PC-3 (cell line): ENCODE results near the gene HMCN2. TPM values are rescaled to one million over a fixed set of nuclear protein-coding genes. Genes with fewer than 3 reads are reported as not detected.

Source experiments
- ATAC-seq: fragments of 200-7000 bp; cut with Tn5 transposase; 2 replicates; pipeline ENCODE4 v1.9.1; 2020; ENCODE audit warnings: mild to moderate bottlenecking, moderate library complexity
- BruUV-seq: library from RNA; stranded (reverse); fragments of 400-500 nt; replicated peaks from 2 replicates; lab custom pipeline; 2021; lab: Mats Ljungman, UMichigan
- CTCF ChIA-PET: fragments of 300-600 bp; sonication (Branson Sonifier 250); formaldehyde crosslinking; loops from one replicate; lab custom pipeline; 2022; ENCODE audit warnings: antibody characterized with exemption; lab: Charles Lee
- POLR2A ChIA-PET: fragments of 300-600 bp; sonication (Branson Sonifier 250); formaldehyde crosslinking; loops from one replicate; lab custom pipeline; 2022; ENCODE audit warnings: antibody characterized with exemption; ENCODE audit not compliant: unreplicated experiment; lab: Charles Lee
- DNase-seq: peaks from one replicate; pipeline ENCODE4 v3.0.0-alpha.2; 2015
- H2AFZ ChIP-seq: fragments of 300-600 bp; sonication (generic); 2 replicates; pipeline ENCODE4 v1.6.0; 2016; ENCODE audit warnings: antibody characterized with exemption, low read length
- H3F3A ChIP-seq: fragments of 300-600 bp; sonication (generic); one replicate; pipeline ENCODE4 v1.6.0; 2017; ENCODE audit warnings: antibody characterized with exemption, low read length, control low read depth, mild to moderate bottlenecking; ENCODE audit not compliant: unreplicated experiment
- H3K27ac ChIP-seq: fragments of 300-600 bp; sonication (generic); 2 replicates; pipeline ENCODE4 v1.5.1; 2016; ENCODE audit warnings: mild to moderate bottlenecking, low read length
- H3K27me3 ChIP-seq: fragments of 300-600 bp; sonication (generic); 2 replicates; pipeline ENCODE4 v1.6.1; 2016; ENCODE audit warnings: low read length, mixed read lengths
- H3K36me3 ChIP-seq: fragments of 300-600 bp; sonication (generic); 2 replicates; pipeline ENCODE4 v1.6.1; 2016; ENCODE audit warnings: low read depth, mixed run types, low read length, mixed read lengths
- H3K4me1 ChIP-seq: fragments of 300-600 bp; sonication (generic); 2 replicates; pipeline ENCODE4 v1.5.1; 2016; ENCODE audit warnings: low read length; ENCODE audit not compliant: insufficient read depth
- H3K4me2 ChIP-seq: fragments of 300-600 bp; sonication (generic); 2 replicates; pipeline ENCODE4 v1.6.0; 2016; ENCODE audit warnings: low read length
- H3K4me3 ChIP-seq: fragments of 300-600 bp; sonication (generic); 2 replicates; pipeline ENCODE4 v1.5.1; 2016; ENCODE audit warnings: mild to moderate bottlenecking, low read length, mixed read lengths
- H3K79me2 ChIP-seq: fragments of 300-600 bp; sonication (generic); 2 replicates; pipeline ENCODE4 v1.6.1; 2017; ENCODE audit warnings: low read length, mixed read lengths
- H3K9ac ChIP-seq: fragments of 300-600 bp; sonication (generic); 2 replicates; pipeline ENCODE4 v1.6.0; 2016; ENCODE audit warnings: mild to moderate bottlenecking, low read length
- H3K9me2 ChIP-seq: fragments of 300-600 bp; sonication (generic); replicated peaks from 2 replicates; pipeline ENCODE4 v1.6.1; 2016; ENCODE audit warnings: mixed run types, low read length, mixed read lengths
- H3K9me3 ChIP-seq: fragments of 300-600 bp; sonication (generic); 2 replicates; pipeline ENCODE4 v1.6.1; 2016; ENCODE audit warnings: low read length, mixed read lengths
- H4K20me1 ChIP-seq: fragments of 300-600 bp; sonication (generic); 2 replicates; pipeline ENCODE4 v1.6.1; 2016; ENCODE audit warnings: low read length, mixed read lengths
- EZH2 ChIP-seq: fragments of 300-600 bp; sonication (generic); IDR thresholded peaks from one replicate; pipeline ENCODE4 v1.6.1; 2017; ENCODE audit warnings: antibody characterized with exemption, mild to moderate bottlenecking, low read length; ENCODE audit not compliant: unreplicated experiment
- EZH2phosphoT487 ChIP-seq: fragments of 300-600 bp; sonication (generic); IDR thresholded peaks from 2 replicates; pipeline ENCODE4 v1.6.1; 2018; ENCODE audit warnings: mild to moderate bottlenecking, antibody characterized with exemption, low read length, borderline replicate concordance
- intact Hi-C: fragments of 100-400 bp; cut with micrococcal nuclease; formaldehyde crosslinking; loops from 2 replicates; pipeline ENCODE4 v1.9.0; 2023
- total RNA-seq: library from RNA; depleted of rRNA; stranded (reverse); fragments of >200 nt; gene quantifications from 2 replicates; pipeline ENCODE4 v1.2.3, GENCODE V29; 2014
- TF ChIP-seq, protein P1 (sequence below): fragments of 300-600 bp; sonication (generic); conservative IDR thresholded peaks from 2 replicates; pipeline ENCODE4 v1.5.1; 2017; ENCODE audit warnings: antibody characterized with exemption, low read depth, mild to moderate bottlenecking, low read length

The HMCN2 gene
- total RNA-seq, 1 experiment from 2014 or later = 0.11 TPM

DNA sequence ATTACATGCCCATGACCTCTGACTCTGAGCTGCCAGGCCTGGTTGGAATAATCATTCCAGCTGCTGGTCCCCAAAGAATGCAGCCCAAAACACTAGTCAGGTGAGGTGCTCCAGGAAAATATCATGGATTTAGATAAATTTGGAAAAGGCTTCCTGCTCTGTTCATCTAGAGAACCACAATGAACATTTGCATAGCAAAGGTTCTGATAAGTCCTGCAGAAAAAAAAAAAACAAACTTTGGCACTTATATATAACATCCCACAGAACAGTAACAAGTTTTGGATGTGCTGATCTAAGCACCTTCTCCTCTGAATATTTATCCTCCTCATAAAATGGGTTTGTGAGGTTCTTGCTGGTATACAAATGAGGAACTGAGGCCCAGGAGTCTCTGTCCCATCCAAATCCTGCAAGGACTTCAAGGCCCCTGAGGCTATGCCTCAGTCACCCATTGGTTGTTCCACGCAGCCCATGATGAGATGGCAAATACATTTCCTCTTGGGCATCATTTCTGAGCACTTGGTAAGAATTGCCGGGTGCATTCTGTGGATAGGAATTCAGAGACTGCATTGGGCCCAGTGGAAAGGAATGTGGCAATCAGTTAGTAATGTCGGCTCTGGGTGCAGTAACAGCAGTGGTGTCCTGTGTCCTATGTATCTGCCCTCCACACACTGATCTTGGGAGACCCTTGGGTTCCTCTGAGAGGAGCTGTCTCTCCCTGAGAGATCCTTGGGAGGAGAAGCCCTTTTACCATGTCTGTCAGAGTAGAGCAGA is 105.8 kb downstream of the HMCN2 start:
- H3K27ac ChIP-seq = no peak overlapping the region
- H3K79me2 ChIP-seq = no peaks in the 10 kb centered on the region
- H3K9me3 ChIP-seq = no peaks in the 10 kb centered on the region
- H3K4me3 ChIP-seq = no peak overlapping the region
- no peaks in the 10 kb centered on the region for H3K9me2 ChIP-seq
- H3K27me3 ChIP-seq = no peaks in the 10 kb centered on the region
- H4K20me1 ChIP-seq = no peaks in the 10 kb centered on the region
- TF ChIP-seq, protein P1, sequence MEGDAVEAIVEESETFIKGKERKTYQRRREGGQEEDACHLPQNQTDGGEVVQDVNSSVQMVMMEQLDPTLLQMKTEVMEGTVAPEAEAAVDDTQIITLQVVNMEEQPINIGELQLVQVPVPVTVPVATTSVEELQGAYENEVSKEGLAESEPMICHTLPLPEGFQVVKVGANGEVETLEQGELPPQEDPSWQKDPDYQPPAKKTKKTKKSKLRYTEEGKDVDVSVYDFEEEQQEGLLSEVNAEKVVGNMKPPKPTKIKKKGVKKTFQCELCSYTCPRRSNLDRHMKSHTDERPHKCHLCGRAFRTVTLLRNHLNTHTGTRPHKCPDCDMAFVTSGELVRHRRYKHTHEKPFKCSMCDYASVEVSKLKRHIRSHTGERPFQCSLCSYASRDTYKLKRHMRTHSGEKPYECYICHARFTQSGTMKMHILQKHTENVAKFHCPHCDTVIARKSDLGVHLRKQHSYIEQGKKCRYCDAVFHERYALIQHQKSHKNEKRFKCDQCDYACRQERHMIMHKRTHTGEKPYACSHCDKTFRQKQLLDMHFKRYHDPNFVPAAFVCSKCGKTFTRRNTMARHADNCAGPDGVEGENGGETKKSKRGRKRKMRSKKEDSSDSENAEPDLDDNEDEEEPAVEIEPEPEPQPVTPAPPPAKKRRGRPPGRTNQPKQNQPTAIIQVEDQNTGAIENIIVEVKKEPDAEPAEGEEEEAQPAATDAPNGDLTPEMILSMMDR = no peak
- TF ChIP-seq EZH2 = no peak
- no peak for TF ChIP-seq EZH2phosphoT487
- ATAC-seq (no peak), DNase-seq (no peak)
- no peak overlapping the region for H3K9ac ChIP-seq
- intact Hi-C loops = no loop called here
- no peaks in the 10 kb centered on the region for H3K36me3 ChIP-seq
- no peak overlapping the region for H3K4me2 ChIP-seq
- H3K4me1 ChIP-seq = no peaks in the 10 kb centered on the region
- no peaks in the 10 kb centered on the region for H3F3A ChIP-seq
- ChIA-PET POLR2A (no interaction called here), CTCF (no interaction called here)
- no peak overlapping the region for H2AFZ ChIP-seq
- no TSS peak for BruUV-seq

DNA sequence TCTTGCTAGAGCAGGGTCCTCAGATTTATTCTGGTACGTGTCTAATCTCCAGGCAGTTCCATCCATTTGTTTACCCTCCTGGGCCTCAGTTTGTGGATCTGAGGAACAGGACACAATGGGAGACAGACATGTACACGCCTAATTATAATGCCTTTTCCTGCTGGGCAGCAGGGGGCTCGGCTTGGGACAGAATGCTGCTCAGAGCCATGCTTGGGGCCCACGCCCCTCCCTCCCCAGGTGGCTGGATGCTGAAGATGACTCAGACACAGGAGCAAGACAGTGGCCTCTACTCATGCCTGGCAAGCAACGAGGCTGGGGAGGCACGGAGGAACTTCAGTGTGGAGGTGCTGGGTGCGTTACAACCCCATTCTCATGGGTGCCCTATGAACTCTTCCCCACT is 106.5 kb downstream of the HMCN2 start:
- Histone ChIP-seq H3K27me3 (no peaks in the 10 kb centered on the region), H3K4me3 (no peak overlapping the region), H3K36me3 (no peaks in the 10 kb centered on the region), H3K9me3 (no peaks in the 10 kb centered on the region), H3K27ac (no peak overlapping the region), H3K9me2 (no peaks in the 10 kb centered on the region), H2AFZ (no peak overlapping the region), H3F3A (no peaks in the 10 kb centered on the region), H3K4me1 (no peaks in the 10 kb centered on the region), H3K79me2 (no peaks in the 10 kb centered on the region), H4K20me1 (no peaks in the 10 kb centered on the region), H3K4me2 (no peak overlapping the region), H3K9ac (no peak overlapping the region)
- TF ChIP-seq EZH2phosphoT487 (no peak), EZH2 (no peak)
- TF ChIP-seq, protein P1 = no peak
- no peak for ATAC-seq
- no TSS peak for BruUV-seq
- intact Hi-C loops = no loop called here
- POLR2A ChIA-PET = no interaction called here
- CTCF ChIA-PET = no interaction called here
- DNase-seq = peak; percentile 26

DNA sequence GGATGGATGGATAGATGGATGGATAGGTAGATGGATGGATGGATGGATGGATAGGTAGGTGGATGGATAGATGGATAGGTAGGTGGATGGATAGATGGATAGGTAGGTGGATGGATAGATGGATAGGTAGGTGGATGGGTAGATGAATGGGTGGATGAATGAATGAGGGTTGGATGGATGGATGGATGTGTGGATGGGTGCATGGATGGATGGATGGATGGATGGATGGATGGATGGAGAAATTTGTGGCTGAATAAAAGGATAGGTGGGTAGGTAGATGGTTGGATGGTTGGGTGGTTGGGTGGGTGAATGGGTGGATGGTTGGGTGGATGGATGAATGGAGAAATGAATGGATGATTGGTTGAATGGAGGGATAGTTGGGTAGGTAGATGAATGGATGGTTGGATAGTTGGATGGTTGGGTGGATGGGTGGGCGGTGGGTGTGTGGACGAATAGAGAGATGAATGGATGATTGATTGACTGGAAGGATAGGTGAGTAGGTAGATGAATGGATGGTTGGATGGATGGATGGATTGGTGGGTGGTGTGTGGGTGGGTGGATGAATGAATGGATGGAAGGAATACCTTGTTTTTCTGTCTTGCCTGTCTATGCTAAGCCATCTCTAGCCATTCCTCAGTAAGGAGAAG is 108.2 kb downstream of the HMCN2 start:
- no peak for ATAC-seq
- DNase-seq = no peak
- TF ChIP-seq, protein P1 = no peak
- TF ChIP-seq EZH2phosphoT487 (no peak), EZH2 (no peak)
- H3K27me3 ChIP-seq = no peaks in the 10 kb centered on the region
- no TSS peak for BruUV-seq
- no peak overlapping the region for H3K27ac ChIP-seq
- no peak overlapping the region for H3K4me3 ChIP-seq
- H2AFZ ChIP-seq = no peak overlapping the region
- no peaks in the 10 kb centered on the region for H4K20me1 ChIP-seq
- intact Hi-C loops = no loop called here
- no peaks in the 10 kb centered on the region for H3K79me2 ChIP-seq
- H3K36me3 ChIP-seq = no peaks in the 10 kb centered on the region
- ChIA-PET CTCF (no interaction called here), POLR2A (no interaction called here)
- no peak overlapping the region for H3K9ac ChIP-seq
- H3F3A ChIP-seq = no peaks in the 10 kb centered on the region
- H3K9me2 ChIP-seq = no peaks in the 10 kb centered on the region
- H3K4me2 ChIP-seq = no peak overlapping the region
- H3K4me1 ChIP-seq = no peaks in the 10 kb centered on the region
- no peaks in the 10 kb centered on the region for H3K9me3 ChIP-seq
